Liver (tissue), 3 donors: ENCODE data around the gene NTM.

Experiments used
- EGR1 ChIP-seq, 2 donors: IDR thresholded peaks; 2 replicates each; pipeline ENCODE4 v1.6.1; 2016 to 2018; ENCODE audit warnings: antibody characterized with exemption in 2 of 2, low read depth in 2 of 2
- FOXA2 ChIP-seq: IDR thresholded peaks from 2 replicates; pipeline ENCODE4 v1.6.1; 2016; ENCODE audit warnings: antibody characterized with exemption
- GABPA ChIP-seq, 2 donors: IDR thresholded peaks in 1 of 2; conservative IDR thresholded peaks in 1 of 2; 2 replicates each; pipeline ENCODE4 v1.6.1; 2016; ENCODE audit warnings: antibody characterized with exemption in 2 of 2, mild to moderate bottlenecking in 1 of 2, moderate library complexity in 1 of 2
- HNF4A ChIP-seq, 2 donors: conservative IDR thresholded peaks; 2 replicates each; pipeline ENCODE4 v1.6.1; 2016; ENCODE audit warnings: antibody characterized with exemption in 2 of 2, mild to moderate bottlenecking in 2 of 2
- NR2F2 ChIP-seq: IDR thresholded peaks from 2 replicates; pipeline ENCODE4 v1.6.1; 2016; ENCODE audit warnings: antibody characterized with exemption
- RAD21 ChIP-seq, 2 donors: IDR thresholded peaks; 2 replicates each; pipeline ENCODE4 v1.6.1; 2016; ENCODE audit warnings: antibody characterized with exemption in 2 of 2, mild to moderate bottlenecking in 2 of 2
- RXRA ChIP-seq, 2 donors: IDR thresholded peaks; 2 replicates each; pipeline ENCODE4 v1.6.1; 2017 to 2018; ENCODE audit warnings: antibody characterized with exemption in 2 of 2, mild to moderate bottlenecking in 1 of 2
- SP1 ChIP-seq: IDR thresholded peaks from 2 replicates; pipeline ENCODE4 v1.6.1; 2018; ENCODE audit warnings: antibody characterized with exemption, mild to moderate bottlenecking
- YY1 ChIP-seq: IDR thresholded peaks from 2 replicates; pipeline ENCODE4 v1.6.1; 2016; ENCODE audit warnings: antibody characterized with exemption, mild to moderate bottlenecking
- TF ChIP-seq, protein P1 (sequence below): fragments of 150-350 bp; IDR thresholded peaks from 2 replicates; pipeline ENCODE4 v1.5.1; 2017; ENCODE audit warnings: improper control_type of control experiment, low read depth, low read length; ENCODE audit not compliant: missing input control
- TF ChIP-seq, protein P2 (sequence below): IDR thresholded peaks from 2 replicates; pipeline ENCODE4 v1.6.1; 2016; ENCODE audit warnings: antibody characterized with exemption
- TF ChIP-seq, protein P3 (sequence below): IDR thresholded peaks from 2 replicates; pipeline ENCODE4 v1.6.1; 2016; ENCODE audit warnings: antibody characterized with exemption
- TF ChIP-seq, protein P4 (sequence below): IDR thresholded peaks from 2 replicates; pipeline ENCODE4 v1.6.1; 2016; ENCODE audit warnings: antibody characterized with exemption, mild to moderate bottlenecking
- donor health status: healthy.
- donor health status: healthy.

DNA sequence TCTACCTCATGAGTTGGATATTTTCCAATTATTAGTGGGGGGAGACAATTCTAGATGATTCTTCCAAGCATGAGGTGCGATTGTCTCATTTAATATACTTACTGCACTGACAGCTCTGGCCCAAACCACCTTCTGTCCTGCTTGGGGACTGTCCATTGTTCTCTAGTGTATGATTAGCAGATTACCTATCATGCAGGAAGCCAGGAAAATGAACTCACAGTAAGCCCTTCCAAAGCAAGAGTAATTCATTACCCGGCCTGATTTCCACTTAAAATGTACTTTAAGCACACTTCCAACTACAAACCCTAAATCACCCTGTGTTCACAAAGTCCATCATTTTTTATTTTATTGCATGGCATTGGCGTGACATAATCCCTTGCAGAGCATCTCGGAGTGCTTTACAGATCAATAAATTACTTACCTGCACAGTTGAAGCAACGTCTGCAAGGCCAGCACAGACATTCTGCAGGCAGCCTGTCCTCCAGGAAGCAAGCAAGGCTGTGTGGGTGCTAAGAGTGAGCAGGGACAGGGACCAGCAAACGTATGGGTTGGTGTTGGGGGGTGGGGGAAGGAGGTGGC, 838.2 kb downstream of the NTM start:
- no peak for TF ChIP-seq HNF4A (conservative IDR thresholded peaks at IDR 0.05)
- TF ChIP-seq, protein P1, sequence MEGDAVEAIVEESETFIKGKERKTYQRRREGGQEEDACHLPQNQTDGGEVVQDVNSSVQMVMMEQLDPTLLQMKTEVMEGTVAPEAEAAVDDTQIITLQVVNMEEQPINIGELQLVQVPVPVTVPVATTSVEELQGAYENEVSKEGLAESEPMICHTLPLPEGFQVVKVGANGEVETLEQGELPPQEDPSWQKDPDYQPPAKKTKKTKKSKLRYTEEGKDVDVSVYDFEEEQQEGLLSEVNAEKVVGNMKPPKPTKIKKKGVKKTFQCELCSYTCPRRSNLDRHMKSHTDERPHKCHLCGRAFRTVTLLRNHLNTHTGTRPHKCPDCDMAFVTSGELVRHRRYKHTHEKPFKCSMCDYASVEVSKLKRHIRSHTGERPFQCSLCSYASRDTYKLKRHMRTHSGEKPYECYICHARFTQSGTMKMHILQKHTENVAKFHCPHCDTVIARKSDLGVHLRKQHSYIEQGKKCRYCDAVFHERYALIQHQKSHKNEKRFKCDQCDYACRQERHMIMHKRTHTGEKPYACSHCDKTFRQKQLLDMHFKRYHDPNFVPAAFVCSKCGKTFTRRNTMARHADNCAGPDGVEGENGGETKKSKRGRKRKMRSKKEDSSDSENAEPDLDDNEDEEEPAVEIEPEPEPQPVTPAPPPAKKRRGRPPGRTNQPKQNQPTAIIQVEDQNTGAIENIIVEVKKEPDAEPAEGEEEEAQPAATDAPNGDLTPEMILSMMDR, result no peak
- TF ChIP-seq FOXA2, result no peak
- TF ChIP-seq SP1, result no peak
- TF ChIP-seq, protein P2, sequence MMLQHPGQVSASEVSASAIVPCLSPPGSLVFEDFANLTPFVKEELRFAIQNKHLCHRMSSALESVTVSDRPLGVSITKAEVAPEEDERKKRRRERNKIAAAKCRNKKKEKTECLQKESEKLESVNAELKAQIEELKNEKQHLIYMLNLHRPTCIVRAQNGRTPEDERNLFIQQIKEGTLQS, result no peak
- TF ChIP-seq, protein P3, sequence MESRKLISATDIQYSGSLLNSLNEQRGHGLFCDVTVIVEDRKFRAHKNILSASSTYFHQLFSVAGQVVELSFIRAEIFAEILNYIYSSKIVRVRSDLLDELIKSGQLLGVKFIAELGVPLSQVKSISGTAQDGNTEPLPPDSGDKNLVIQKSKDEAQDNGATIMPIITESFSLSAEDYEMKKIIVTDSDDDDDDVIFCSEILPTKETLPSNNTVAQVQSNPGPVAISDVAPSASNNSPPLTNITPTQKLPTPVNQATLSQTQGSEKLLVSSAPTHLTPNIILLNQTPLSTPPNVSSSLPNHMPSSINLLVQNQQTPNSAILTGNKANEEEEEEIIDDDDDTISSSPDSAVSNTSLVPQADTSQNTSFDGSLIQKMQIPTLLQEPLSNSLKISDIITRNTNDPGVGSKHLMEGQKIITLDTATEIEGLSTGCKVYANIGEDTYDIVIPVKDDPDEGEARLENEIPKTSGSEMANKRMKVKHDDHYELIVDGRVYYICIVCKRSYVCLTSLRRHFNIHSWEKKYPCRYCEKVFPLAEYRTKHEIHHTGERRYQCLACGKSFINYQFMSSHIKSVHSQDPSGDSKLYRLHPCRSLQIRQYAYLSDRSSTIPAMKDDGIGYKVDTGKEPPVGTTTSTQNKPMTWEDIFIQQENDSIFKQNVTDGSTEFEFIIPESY, result no peak
- no peak for TF ChIP-seq YY1
- TF ChIP-seq RAD21 (IDR thresholded peaks at IDR 0.05), result no peak
- no peak for TF ChIP-seq EGR1 (IDR thresholded peaks at IDR 0.05; ENCODE audit: low read depth in 2 of 2)
- no peak for TF ChIP-seq GABPA (IDR thresholded peaks at IDR 0.05 in 1 of 2, conservative IDR thresholded peaks at IDR 0.05 in 1 of 2)
- TF ChIP-seq, protein P4, sequence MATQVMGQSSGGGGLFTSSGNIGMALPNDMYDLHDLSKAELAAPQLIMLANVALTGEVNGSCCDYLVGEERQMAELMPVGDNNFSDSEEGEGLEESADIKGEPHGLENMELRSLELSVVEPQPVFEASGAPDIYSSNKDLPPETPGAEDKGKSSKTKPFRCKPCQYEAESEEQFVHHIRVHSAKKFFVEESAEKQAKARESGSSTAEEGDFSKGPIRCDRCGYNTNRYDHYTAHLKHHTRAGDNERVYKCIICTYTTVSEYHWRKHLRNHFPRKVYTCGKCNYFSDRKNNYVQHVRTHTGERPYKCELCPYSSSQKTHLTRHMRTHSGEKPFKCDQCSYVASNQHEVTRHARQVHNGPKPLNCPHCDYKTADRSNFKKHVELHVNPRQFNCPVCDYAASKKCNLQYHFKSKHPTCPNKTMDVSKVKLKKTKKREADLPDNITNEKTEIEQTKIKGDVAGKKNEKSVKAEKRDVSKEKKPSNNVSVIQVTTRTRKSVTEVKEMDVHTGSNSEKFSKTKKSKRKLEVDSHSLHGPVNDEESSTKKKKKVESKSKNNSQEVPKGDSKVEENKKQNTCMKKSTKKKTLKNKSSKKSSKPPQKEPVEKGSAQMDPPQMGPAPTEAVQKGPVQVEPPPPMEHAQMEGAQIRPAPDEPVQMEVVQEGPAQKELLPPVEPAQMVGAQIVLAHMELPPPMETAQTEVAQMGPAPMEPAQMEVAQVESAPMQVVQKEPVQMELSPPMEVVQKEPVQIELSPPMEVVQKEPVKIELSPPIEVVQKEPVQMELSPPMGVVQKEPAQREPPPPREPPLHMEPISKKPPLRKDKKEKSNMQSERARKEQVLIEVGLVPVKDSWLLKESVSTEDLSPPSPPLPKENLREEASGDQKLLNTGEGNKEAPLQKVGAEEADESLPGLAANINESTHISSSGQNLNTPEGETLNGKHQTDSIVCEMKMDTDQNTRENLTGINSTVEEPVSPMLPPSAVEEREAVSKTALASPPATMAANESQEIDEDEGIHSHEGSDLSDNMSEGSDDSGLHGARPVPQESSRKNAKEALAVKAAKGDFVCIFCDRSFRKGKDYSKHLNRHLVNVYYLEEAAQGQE, result no peak
- no peak for TF ChIP-seq RXRA (IDR thresholded peaks at IDR 0.05)
- no peak for TF ChIP-seq NR2F2
